KMS-11 (cell line): ENCODE data around the gene ANGPTL2.

Experiments
- H2AFZ ChIP-seq: fragments of 200-600 bp; sonication (generic); 2 replicates; pipeline ENCODE4 v1.6.1; 2016; ENCODE audit warnings: antibody characterized with exemption, mixed run types, low read depth
- H3K27ac ChIP-seq: fragments of 200-600 bp; sonication (generic); 2 replicates; pipeline ENCODE4 v1.6.1; 2016; ENCODE audit warnings: mild to moderate bottlenecking, mixed run types
- H3K27me3 ChIP-seq: fragments of 200-600 bp; sonication (generic); 2 replicates; pipeline ENCODE4 v1.6.1; 2017; ENCODE audit warnings: mild to moderate bottlenecking, low read depth, mixed run types, moderate library complexity; ENCODE audit not compliant: insufficient read depth
- H3K36me3 ChIP-seq: fragments of 200-600 bp; sonication (generic); 2 replicates; pipeline ENCODE4 v1.6.1; 2017; ENCODE audit warnings: mild to moderate bottlenecking, mixed run types; ENCODE audit not compliant: insufficient read depth
- H3K4me1 ChIP-seq: fragments of 200-600 bp; sonication (generic); 2 replicates; pipeline ENCODE4 v1.6.1; 2016; ENCODE audit warnings: mild to moderate bottlenecking, low read depth, mixed run types; ENCODE audit not compliant: poor library complexity, severe bottlenecking
- H3K4me2 ChIP-seq: fragments of 200-600 bp; sonication (generic); 2 replicates; pipeline ENCODE4 v1.7.0; 2016; ENCODE audit warnings: mild to moderate bottlenecking, mixed run types
- H3K4me3 ChIP-seq: fragments of 200-600 bp; sonication (generic); IDR thresholded peaks from 2 replicates; pipeline ENCODE4 v1.6.1; 2017; ENCODE audit warnings: low read depth, low read length, mixed read lengths; ENCODE audit not compliant: insufficient read depth
- H3K79me2 ChIP-seq: fragments of 200-600 bp; sonication (generic); 2 replicates; pipeline ENCODE4 v1.6.1; 2016; ENCODE audit warnings: low read depth, mixed run types; ENCODE audit not compliant: insufficient read depth
- H3K9ac ChIP-seq: fragments of 200-600 bp; sonication (generic); 2 replicates; pipeline ENCODE4 v1.6.1; 2016; ENCODE audit warnings: mild to moderate bottlenecking, mixed run types
- H4K20me1 ChIP-seq: fragments of 200-600 bp; sonication (generic); 2 replicates; pipeline ENCODE4 v1.6.1; 2016; ENCODE audit warnings: mild to moderate bottlenecking, mixed run types; ENCODE audit not compliant: insufficient read depth
- TF ChIP-seq, protein P1 (sequence below): fragments of 200-600 bp; sonication (generic); conservative IDR thresholded peaks from 2 replicates; pipeline ENCODE4 v1.6.1; 2017; ENCODE audit warnings: low read depth, mild to moderate bottlenecking, antibody characterized with exemption, low read length, moderate library complexity, mixed read lengths

The ANGPTL2 gene

DNA sequence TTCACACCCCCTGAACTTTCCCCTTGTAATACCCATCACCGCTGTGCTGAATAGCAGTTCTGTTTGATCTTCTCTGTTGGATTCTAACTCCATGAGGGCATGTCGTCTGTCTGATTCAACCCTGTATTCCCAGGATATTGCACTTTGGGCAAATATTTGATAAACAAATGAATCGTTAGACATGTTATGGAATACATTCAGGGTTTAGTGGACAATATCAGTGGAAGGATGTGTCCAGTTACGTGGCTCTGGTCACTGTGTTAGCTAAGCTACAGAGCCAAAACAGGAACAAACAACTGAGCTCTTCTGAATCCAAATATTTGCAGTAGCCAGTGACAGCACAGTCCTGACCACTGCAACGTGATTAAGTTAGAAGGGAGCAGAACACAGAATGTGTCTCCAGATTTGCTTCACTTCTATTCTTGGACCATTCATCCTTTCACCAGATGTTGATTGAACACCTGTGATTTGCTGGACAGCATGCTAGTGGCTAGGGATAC, 13.2 kb downstream of the ANGPTL2 start:
- Histone ChIP-seq H4K20me1 (no peaks in the 10 kb centered on the region), H3K4me3 (no peak overlapping the region), H3K79me2 (no peaks in the 10 kb centered on the region), H3K27ac (no peak overlapping the region), H3K27me3 (no peaks in the 10 kb centered on the region), H3K4me1 (no peaks in the 10 kb centered on the region), H3K9ac (no peak overlapping the region), H3K4me2 (no peak overlapping the region), H2AFZ (no peak overlapping the region), H3K36me3 (no peaks in the 10 kb centered on the region)
- TF ChIP-seq, protein P1, sequence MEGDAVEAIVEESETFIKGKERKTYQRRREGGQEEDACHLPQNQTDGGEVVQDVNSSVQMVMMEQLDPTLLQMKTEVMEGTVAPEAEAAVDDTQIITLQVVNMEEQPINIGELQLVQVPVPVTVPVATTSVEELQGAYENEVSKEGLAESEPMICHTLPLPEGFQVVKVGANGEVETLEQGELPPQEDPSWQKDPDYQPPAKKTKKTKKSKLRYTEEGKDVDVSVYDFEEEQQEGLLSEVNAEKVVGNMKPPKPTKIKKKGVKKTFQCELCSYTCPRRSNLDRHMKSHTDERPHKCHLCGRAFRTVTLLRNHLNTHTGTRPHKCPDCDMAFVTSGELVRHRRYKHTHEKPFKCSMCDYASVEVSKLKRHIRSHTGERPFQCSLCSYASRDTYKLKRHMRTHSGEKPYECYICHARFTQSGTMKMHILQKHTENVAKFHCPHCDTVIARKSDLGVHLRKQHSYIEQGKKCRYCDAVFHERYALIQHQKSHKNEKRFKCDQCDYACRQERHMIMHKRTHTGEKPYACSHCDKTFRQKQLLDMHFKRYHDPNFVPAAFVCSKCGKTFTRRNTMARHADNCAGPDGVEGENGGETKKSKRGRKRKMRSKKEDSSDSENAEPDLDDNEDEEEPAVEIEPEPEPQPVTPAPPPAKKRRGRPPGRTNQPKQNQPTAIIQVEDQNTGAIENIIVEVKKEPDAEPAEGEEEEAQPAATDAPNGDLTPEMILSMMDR: no peak

- no peak overlapping the region for H3K27ac ChIP-seq
- no peak overlapping the region for H3K4me3 ChIP-seq
- H4K20me1 ChIP-seq: no peaks in the 10 kb centered on the region
- TF ChIP-seq, protein P1: no peak
- H3K27me3 ChIP-seq: no peaks in the 10 kb centered on the region
- no peaks in the 10 kb centered on the region for H3K79me2 ChIP-seq
- no peak overlapping the region for H3K4me2 ChIP-seq
- no peak overlapping the region for H3K9ac ChIP-seq
- H2AFZ ChIP-seq: no peak overlapping the region
- H3K4me1 ChIP-seq: no peaks in the 10 kb centered on the region
- H3K36me3 ChIP-seq: no peaks in the 10 kb centered on the region
These were observed 14.2 kb downstream of the ANGPTL2 start for GRCh38 chr9:127107929-127108876.

- Histone ChIP-seq H3K4me1 (no peaks in the 10 kb centered on the region), H3K4me2 (no peak overlapping the region), H3K9ac (no peak overlapping the region), H4K20me1 (no peaks in the 10 kb centered on the region), H2AFZ (no peak overlapping the region), H3K27me3 (no peaks in the 10 kb centered on the region), H3K27ac (no peak overlapping the region), H3K36me3 (no peaks in the 10 kb centered on the region), H3K4me3 (no peak overlapping the region), H3K79me2 (no peaks in the 10 kb centered on the region)
- TF ChIP-seq, protein P1: no peak
These were observed 15.1 kb downstream of the ANGPTL2 start for GRCh38 chr9:127107171-127107928.

- Histone ChIP-seq H3K9ac (no peak overlapping the region), H3K27ac (no peak overlapping the region)
These were observed 16.0 kb downstream of the ANGPTL2 start for GRCh38 chr9:127106466-127106855.

More at GRCh38 chr9:127106466-127106855, 16.0 kb downstream of the ANGPTL2 start:
- no peaks in the 10 kb centered on the region for H3K4me1 ChIP-seq
- no peaks in the 10 kb centered on the region for H3K27me3 ChIP-seq
- no peaks in the 10 kb centered on the region for H3K79me2 ChIP-seq
- no peak overlapping the region for H3K4me3 ChIP-seq
- no peaks in the 10 kb centered on the region for H3K36me3 ChIP-seq
- no peak overlapping the region for H2AFZ ChIP-seq
- TF ChIP-seq, protein P1: no peak
- H3K4me2 ChIP-seq: no peak overlapping the region
- H4K20me1 ChIP-seq: no peaks in the 10 kb centered on the region
